HG03378 (cell line): Measurements from ENCODE around the gene GREB1.
"Not testable (repeated sequence)": the region's sequence is repeated elsewhere in the genome, so short reads cannot be mapped to it uniquely, and the experiment has no call there.

Experiments used
- ATAC-seq: cut with Tn5 transposase; IDR thresholded peaks from one replicate; pipeline ENCODE4 v1.9.1; 2021; ENCODE audit warnings: mild to moderate bottlenecking, moderate library complexity; ENCODE audit not compliant: unreplicated experiment

Gene GREB1

DNA sequence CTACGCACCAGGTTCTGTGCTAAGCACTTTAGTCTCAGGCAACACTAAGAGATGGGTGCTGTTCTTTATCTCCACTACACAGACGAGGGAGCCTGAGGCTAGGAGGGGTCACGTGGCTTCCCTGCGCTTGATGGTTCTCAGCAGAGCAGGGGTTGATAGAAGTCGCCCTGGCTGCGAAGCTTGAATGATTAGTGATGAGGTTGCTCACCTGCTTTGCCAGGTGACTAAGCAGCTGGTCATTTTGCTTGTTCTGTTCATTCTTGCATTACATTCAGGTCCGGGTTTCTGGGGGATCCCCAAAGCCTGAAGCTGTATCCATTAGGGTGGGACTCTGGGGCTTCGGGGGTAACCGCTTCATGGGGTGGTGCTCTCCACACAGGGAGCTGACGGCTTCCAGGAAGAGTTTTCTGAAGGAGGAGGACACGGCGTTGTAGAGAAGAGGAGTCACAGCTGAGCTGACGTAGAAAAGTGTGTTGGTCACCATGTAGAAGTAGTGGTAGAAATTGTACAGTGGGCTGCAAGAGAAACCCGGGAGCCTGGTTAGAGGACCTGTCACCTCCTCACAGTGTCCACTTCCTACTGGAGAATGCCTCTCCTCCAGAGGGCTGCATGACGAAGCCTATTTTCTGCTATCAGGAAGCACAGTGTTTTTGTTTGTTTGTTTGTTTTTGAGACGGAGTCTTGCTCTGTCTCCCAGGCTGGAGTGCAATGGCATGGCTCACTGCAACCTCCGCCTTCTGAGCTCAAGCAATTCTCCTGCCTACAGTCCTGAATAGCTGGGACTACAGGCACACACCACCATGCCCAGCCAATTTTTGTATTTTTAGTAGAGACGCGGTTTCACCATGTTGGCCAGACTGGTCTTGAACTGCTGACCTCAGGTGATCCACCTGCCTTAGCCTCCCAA is 124.6 kb downstream of the GREB1 start:
- ATAC-seq, result no peak

DNA sequence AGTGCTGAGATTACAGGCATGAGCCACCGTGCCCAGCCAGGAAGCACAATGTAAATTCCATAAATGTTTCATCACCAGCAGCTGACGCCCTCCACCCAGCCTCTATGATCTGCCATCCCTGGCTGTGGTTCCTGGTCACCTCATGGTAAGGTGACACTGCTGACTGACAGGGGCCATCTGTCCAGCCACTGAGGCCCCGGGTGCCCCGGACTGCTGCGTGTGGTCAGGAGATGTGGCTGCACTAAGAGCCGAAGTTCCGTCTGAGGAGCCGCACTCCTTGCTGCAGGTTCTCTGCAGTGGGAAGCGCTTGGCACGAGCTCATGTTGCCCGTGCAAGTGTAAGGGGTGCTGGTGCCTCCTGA is 125.2 kb downstream of the GREB1 start:
- no peak for ATAC-seq

DNA sequence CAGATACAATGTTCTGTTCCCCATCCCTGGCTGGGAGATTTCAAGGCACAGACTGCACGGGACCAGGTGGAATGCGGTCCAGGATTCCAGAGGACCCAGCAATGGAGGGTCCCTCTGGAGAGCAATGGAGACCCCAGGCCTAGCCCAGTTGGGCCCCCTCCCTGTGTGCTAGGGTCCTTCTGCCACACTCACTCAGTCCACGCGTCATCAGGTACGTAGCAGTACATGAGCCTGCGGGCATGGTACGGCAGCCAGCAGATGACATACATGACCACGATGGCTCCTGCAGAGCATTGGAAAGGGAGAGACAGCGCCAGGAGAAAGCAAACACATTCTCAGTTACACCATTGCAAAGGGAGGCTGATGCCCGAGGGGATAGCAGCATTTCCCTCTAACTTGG is 126.0 kb downstream of the GREB1 start:
- no peak for ATAC-seq

DNA sequence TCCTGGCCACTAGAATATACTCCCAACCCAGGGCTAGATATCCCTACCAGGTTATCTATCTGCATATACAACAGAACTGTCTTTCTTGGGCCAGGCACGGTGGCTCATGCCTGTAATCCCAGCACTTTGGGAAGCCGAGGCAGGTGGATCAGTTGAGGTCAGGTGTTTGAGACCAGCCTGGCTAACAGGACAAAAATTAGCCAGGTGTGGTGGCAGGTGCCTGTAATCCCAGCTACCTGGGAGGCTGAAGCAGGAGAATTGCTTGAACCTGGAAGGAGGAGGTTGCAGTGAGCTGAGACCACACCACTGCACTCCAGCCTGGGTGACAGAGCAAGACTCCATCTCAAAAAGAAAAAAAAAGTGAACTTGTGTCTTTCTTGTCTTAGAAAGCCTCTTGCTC is 126.6 kb downstream of the GREB1 start:
- not testable (repeated sequence) for ATAC-seq

DNA sequence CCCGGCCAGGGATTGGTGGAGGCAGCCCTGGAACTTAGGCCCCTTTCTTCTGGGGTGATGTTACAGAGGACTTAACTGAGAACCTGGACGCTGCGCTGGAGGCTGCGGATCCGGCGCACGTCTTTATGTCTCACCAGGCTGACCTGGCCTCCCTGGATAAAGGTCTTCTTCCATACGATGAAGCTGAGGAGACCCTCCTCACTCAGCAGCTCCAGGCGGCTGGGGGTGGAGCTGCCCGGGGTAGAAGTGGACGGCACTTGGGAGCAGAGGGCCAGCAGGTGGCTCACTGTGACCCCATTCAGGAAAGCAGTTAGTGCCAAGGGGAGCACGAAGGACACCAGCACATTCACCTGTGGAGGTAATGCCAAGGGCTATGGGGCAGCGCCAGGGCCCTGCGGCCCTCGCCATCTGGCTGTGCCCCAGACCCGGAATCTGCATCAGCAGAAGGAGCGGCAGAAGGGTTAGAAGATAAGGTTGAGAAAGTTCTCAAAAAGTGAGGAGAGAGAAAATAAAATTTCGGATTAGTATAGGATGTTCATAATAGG is 128.1 kb downstream of the GREB1 start:
- ATAC-seq, result no peak

DNA sequence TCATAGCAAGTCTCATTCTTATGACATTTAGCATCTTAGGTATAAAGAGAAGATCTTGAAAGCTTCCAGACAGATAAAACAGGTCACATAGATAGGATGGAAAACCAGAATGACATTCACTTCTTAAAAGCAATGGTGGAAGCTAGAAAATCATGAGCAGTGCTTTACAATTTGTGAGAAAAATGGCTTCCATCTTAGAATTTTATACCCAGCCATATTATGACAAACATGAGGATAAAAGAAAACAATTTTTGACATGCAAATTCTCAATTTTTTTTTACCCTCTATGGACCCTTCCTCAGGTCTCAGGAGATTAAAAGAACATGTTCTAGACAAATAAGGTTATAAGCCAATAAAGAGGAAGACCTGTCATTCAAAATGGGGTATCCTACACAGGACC is 129.0 kb downstream of the GREB1 start:
- no peak for ATAC-seq

DNA sequence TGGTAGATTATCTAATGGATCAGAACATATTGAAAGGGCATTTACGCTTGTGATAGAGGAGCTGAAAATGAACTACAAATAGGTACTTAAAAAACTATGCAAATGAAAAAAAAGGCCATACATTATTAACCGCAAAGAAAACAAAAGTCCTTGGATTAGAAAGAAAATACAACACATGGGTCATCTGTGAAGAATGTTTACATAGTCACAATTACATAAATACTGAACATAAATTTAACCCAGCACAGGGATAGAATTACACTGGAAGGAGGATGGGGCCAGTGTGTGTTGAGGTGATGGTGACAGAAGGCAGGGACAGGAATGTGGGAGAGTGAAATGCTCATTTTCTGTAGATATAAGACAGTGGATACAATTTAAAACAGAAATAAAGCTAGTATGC is 129.6 kb downstream of the GREB1 start:
- no peak for ATAC-seq

DNA sequence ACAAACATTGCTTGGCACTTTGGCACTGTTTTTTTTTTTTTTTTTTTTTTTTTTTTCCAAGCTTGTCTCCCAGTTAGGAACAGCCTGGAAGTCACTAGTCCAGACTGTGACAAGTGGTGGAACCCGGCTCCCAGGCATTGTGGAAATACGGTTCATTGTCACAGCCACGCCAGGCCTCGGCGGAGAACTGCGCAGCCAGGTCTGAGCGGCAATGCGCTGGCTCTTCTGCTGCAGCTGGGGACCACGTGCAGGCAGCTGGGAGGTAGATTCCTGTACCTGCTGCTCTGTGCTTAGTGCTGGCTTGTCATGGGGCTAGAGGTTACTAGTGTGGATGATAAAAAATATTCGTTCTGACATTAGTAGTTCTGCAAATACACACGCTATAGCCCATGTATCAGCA is 131.2 kb downstream of the GREB1 start:
- ATAC-seq, result no peak

DNA sequence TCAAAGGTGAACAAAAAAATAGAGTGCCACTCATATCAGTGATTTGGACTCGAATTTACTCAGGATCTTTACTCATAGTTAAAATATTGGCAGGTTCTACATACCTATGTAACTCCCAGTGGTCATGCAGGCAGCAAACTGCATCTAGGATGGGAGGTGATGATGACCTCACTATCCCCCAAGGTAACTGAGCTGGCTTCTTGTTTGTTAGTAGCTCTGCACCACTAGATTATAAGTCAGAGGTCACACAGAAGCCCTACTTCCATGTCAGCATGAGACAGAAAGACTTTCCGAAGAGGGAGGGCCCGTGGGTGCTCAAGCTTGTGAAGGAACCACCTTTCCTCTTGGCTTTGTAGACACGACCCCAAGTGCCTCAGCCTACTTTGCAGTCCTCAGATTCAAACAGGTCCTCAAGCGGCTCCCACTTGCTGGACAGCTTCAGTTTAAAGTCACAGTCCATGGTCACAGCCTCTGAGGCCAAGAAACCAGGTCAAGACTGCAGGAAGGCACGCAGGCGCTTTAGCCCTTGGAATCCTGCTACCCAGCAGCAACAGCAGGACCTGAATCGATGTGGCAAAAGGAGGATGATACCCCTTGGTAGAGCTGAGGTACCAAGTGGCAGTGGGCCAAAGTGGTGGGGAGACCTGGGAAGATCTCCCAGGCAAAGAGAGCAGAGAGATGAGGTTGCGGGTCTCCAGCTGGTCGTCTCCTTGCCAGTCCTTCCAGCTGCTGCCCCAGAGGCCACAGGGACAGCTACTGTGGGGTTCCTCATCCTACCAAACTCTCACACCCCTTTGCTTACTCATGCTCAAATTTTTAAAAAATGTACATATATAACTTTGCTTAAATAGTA is 131.9 kb downstream of the GREB1 start:
- ATAC-seq, result no peak

DNA sequence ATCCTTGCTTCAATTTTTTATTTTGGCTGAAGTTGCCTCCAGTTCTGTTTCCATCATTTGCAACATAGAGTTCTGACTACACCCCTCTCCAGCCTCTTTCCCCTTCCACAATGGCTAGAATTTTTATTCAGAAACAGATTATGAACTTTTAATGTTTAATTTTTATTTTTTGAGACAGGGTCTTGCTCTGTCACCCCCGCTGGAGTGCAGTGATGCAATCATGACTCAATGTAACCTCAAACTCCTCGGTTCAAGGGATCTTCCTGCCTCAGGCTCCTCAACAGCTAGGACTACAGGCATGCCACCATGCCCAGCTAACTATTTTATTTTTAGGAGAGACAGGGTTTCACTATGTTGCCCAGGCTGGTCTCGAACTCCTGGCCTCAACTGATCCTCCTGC is 133.3 kb downstream of the GREB1 start:
- ATAC-seq, result no peak

DNA sequence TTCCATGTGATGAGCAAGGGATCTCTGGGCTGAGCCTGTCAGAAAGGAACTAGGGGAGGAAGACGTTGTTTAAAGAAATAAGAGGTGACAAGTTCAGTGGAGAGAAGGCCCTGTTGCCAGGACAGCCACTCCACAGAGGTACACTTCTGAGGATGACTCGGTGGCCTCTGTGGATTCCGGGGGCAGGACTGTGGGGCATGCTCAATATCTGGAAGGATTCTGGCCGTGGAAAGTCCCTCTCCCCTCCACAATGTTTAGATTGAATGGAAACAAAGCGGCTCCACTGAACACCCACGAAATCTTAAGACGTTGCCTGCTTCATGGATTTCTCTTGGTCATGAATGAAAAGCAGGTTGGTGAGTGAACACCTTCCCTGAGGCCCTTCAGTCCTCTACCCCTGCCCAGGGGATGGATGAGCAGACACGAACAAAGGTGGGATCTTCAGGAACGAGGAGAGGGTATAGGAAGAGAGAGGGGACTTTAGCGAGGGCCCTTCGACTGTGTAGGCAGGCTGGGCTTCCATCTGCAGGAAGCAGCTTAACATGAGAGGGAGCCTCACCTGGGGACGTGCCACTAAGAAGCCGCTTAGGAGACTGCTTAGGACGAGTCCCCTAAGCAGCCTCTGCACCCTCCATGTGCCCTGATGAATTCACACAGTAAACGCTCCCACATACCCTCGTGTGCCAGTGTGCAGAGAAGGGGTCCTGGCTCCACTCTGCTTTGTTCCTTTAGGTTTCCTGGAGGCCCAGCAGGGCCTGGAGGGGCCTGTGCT is 134.2 kb downstream of the GREB1 start:
- no peak for ATAC-seq

DNA sequence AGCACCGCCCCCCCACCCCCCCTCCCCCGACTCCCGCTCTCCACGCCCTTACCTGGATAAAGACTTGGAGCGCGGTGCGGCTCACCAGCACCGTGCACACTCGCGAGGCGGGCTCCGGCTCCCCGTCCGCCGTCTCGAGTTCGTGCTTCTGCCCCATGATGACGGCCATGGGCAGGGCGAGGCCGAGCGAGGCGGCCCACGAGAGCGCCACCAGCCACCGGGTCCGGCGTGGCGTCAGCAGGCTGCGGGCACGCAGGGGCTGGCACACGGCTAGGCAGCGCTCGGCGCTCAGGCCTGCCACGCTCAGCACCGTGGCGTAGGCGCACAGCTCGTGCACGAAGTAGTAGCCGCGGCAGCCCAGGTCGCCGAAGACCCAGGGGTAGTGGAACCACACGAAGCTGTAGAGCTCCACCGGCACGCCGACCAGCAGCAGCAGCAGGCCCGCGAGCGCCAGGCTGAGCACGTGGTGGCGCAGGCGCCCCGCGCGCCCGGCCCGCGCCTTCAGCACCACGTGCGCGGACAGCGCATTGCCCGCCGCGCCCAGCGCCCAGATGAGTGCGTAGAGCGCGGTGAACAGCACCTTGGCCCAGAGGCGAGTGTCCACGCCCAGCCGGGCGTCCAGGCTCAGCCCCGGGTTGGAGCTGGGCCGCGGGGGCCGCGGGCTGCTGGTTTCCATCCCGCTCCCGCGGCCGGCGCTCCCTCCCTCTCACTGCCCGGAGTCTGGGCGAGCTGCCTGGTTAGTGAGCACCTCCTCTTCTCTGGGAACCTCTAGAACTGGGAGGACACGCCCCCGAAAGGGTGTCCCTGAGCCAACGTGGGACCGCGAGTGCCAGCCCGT is 135.8 kb downstream of the GREB1 start, which contains the start of gene NTSR2:
Gene NTSR2 (minus strand): TSS at position 742 of the 838 bp plus-strand sequence. CDS start 66 bp downstream, at position 676.
- ATAC-seq, result no peak

DNA sequence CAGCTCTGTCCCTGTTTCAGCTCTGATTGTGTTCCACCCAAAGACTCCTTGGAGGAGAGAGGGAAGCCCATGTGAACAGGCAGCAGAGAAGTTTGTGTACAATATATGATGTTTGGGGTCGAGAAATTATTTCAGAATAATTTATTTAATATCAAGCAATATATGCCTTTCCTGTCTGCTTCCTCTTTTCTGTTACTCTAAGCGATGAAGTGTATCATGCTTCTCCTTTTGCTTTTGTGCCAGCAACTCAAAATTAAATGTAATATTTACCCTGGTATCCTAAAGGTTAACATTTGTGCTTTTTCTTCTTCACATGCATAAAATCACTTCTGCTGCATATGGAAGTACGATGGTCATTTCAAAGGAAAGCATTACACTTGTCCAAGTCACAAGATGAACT is 138.6 kb downstream of the GREB1 start:
- no peak for ATAC-seq

DNA sequence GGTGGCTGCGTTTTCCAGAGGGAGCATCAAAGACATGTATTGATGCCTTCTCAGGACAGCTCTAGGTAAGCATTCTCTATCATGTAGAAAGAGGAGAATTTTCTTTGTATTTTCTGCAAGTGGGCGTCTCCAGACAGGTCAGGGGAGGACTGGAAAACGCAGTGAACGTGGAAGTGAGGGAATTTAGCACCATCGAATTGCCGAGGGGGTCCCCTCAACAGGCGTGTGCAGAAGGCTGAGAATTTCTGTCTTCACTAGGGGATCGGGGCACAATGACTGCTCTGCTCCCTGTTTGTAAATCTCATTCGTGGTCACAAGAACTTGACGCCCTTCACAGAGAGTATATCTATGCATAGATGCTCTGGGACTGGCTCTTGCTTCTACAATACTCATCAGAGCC is 141.1 kb downstream of the GREB1 start:
- no peak for ATAC-seq

DNA sequence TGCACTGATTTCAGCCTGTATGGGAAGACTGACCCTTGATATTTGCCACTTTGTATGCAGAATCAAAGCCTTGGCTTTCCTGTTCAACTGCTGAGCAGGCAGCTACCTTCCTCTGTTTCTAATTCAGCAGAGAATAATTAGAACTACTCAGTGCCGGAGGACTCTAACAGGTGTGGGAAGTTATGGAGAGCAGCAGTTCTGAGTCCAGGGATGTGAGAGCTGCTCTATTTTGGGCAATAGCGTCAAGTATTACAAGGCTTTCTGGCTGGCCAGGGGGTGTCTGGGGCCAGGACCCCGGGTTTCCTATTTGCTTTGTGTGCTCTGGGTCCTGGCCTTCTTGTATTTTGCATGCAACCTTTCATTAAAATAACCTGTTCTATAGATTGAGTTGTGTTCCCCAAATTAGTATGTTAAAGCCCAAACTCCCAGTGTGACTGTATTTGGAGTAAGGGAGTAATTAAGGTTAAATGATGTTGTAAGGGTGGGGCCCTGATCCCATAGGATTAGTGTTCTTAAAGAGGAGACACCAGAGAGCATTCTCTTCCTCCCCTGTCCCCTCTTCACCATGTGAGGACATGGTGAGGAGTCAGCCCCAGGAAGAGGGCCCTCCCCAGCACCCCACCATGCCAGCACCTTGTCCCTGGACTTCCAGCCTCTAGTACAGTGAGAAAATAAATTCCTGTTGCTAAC is 141.7 kb downstream of the GREB1 start:
- ATAC-seq, result no peak

DNA sequence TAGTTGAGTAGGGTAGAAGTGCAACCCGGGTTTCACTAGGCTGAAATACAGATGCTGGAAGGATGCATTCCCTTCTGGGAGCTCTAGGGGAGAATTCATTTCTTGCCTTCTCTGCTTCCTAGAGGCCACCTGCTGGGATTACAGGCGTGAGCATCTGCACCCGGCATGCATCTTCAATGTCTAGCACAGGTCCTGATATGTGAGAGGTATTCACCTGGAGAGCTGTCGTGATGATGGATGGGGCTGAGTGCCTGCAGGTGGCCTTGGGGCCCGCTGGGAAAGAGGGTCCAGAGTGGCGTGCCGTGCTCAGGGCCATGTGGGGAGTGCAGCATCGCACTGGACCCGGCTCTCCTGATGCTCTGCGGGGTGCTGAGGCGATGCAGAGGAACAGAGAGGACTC is 142.8 kb downstream of the GREB1 start:
- ATAC-seq, result no peak

DNA sequence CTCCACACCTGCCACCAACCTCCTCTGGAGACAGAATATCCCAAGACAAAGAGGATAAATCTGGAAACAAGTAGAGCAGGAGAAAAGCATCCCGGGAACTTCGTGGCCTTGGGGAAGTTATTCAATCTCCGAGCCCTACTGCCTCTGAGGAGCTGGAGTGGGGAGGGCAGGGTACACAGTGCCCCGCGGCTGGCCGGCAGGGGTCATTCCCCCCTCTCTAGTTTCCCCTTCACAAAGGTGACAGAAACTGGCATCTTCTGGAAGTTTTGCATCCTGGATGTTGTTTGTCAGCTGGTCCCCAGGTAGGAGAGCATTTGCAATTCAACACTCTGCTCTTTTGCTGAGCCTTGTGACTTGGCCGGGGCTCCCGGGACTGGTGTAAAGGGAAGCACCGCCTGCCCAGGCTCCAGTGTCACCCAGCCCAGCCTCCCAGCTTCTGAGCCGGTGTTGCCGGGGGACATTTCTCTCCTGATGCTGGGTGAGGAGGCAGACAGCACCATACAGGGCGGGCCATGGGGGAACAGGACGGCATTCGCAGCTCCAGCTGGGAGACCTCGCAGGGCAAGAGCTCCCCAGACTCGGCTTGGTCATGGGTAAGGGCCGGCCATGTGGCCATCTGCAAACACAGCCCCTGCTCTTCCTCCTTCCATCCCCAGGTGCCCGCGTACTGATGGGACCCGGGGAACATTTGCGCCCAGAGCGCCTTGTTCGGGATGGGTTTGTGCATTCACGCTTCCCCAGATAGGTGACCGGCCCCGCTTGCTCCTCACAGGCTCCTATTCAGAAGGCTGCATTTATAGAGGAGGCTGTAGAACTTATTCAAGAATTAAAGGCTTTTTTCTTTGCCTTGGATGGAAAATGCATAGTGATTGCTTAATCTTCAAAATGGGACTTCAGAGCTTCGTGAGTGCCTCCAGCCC is 143.6 kb downstream of the GREB1 start:
- ATAC-seq, result no peak

DNA sequence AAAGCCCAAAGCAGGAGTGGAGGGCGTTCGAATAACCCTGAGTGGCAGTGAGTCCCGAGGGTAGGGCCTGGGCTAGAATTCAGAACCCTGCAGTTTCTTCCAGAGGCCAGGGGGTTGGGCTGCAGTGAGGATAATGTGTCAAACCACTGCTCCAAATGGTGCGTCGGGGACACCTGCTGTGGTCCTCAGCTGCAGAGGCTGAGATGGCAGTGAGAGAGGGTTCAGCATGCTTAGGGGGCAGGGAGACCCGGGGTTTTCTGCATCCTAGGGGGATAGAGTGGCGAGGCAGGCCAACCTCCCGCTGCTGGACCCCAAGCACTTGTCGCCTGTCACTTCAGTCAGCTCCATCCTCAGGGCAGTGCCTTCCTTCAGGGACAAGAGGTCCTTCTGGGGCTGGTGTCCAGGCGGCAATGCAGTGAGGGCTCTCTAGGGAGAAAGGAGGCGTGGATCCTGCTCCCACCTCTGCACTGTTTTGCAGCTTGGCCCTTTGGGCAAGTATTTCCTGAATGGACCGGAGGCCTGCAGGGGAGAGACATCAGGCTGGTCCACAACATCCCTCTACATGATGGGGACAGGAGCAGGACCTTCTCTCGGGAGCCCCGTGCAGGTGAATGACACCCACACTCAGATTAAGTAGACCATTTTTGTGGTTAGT is 144.6 kb downstream of the GREB1 start:
- no peak for ATAC-seq
